MM.1S (cell line): ENCODE data around the gene ANTXR1.

Experiments
- DNase-seq: peaks from one replicate; pipeline ENCODE4 v3.0.0-alpha.2; 2015
- H2AFZ ChIP-seq: fragments of 300-600 bp; sonication (generic); 2 replicates; pipeline ENCODE4 v1.6.0; 2016; ENCODE audit warnings: antibody characterized with exemption, low read length
- H3F3A ChIP-seq: fragments of 300-600 bp; sonication (generic); 2 replicates; pipeline ENCODE4 v1.6.1; 2016; ENCODE audit warnings: mild to moderate bottlenecking, antibody characterized with exemption, low read length, moderate library complexity, mixed read lengths; ENCODE audit not compliant: insufficient read depth
- H3K27ac ChIP-seq: fragments of 300-600 bp; sonication (generic); 2 replicates; pipeline ENCODE4 v1.5.1; 2016; ENCODE audit warnings: mild to moderate bottlenecking, low read length
- H3K27me3 ChIP-seq: fragments of 300-600 bp; sonication (generic); replicated peaks from 2 replicates; pipeline ENCODE4 v1.6.0; 2016; ENCODE audit warnings: low read length; ENCODE audit not compliant: insufficient read depth
- H3K36me3 ChIP-seq: fragments of 300-600 bp; sonication (generic); replicated peaks from 2 replicates; pipeline ENCODE4 v1.6.1; 2016; ENCODE audit warnings: mild to moderate bottlenecking, low read length, mixed read lengths; ENCODE audit not compliant: insufficient read depth
- H3K4me1 ChIP-seq: fragments of 300-600 bp; sonication (generic); 2 replicates; pipeline ENCODE4 v1.6.1; 2016; ENCODE audit warnings: low read length, mixed read lengths
- H3K4me2 ChIP-seq: fragments of 300-600 bp; sonication (generic); 2 replicates; pipeline ENCODE4 v1.6.0; 2016; ENCODE audit warnings: low read depth, low read length
- H3K4me3 ChIP-seq: fragments of 300-600 bp; sonication (generic); 2 replicates; pipeline ENCODE4 v1.5.1; 2016; ENCODE audit warnings: low read length, mixed read lengths
- H3K79me2 ChIP-seq: fragments of 300-600 bp; sonication (generic); 2 replicates; pipeline ENCODE4 v1.6.1; 2016; ENCODE audit warnings: mixed run types, low read length, mixed read lengths
- H3K9ac ChIP-seq: fragments of 300-600 bp; sonication (generic); 2 replicates; pipeline ENCODE4 v1.6.1; 2016; ENCODE audit warnings: low read length, mixed read lengths
- H3K9me2 ChIP-seq: fragments of 300-600 bp; sonication (generic); replicated peaks from 2 replicates; pipeline ENCODE4 v1.6.1; 2016; ENCODE audit warnings: mild to moderate bottlenecking, low read length, mixed read lengths; ENCODE audit not compliant: insufficient read depth
- H3K9me3 ChIP-seq: fragments of 300-600 bp; sonication (generic); replicated peaks from 2 replicates; pipeline ENCODE4 v1.6.1; 2016; ENCODE audit warnings: mild to moderate bottlenecking, low read length, mixed read lengths; ENCODE audit not compliant: insufficient read depth
- H4K20me1 ChIP-seq: fragments of 300-600 bp; sonication (generic); 2 replicates; pipeline ENCODE4 v1.6.1; 2016; ENCODE audit warnings: mild to moderate bottlenecking, low read length, moderate library complexity, mixed read lengths; ENCODE audit not compliant: insufficient read depth
- CTCF ChIP-seq: fragments of 300-600 bp; sonication (generic); IDR thresholded peaks from 2 replicates; pipeline ENCODE4 v1.5.1; 2016; ENCODE audit warnings: antibody characterized with exemption, low read length, mixed read lengths
- EZH2 ChIP-seq: fragments of 300-600 bp; sonication (generic); optimal IDR thresholded peaks from 2 replicates; pipeline ENCODE3; 2017; ENCODE audit warnings: low read depth, mild to moderate bottlenecking, antibody characterized with exemption, low read length, mixed read lengths
- EZH2phosphoT487 ChIP-seq: fragments of 300-600 bp; sonication (generic); IDR thresholded peaks from 2 replicates; pipeline ENCODE4 v1.6.1; 2018; ENCODE audit warnings: antibody characterized with exemption, low read length

The ANTXR1 gene

GRCh38 chr2:69280796-69281412 lies 267.9 kb downstream of the ANTXR1 start:
- no peaks in the 10 kb centered on the region for H3K36me3 ChIP-seq
- H3K27ac ChIP-seq = no peak overlapping the region

GRCh38 chr2:69285379-69285894 lies 272.5 kb downstream of the ANTXR1 start:
- H3K4me2 ChIP-seq = no peak overlapping the region
- no peaks in the 10 kb centered on the region for H3K79me2 ChIP-seq
- H3K9ac ChIP-seq = no peak overlapping the region
- no peak overlapping the region for H3K27ac ChIP-seq
- TF ChIP-seq CTCF (no peak), EZH2phosphoT487 (no peak)
- H2AFZ ChIP-seq = no peak overlapping the region
- no peaks in the 10 kb centered on the region for H3F3A ChIP-seq
- H3K9me2 ChIP-seq = no peaks in the 10 kb centered on the region
- H3K36me3 ChIP-seq = no peaks in the 10 kb centered on the region
- H3K9me3 ChIP-seq = 0 out of 2 replicates have a peak, but pooled peaks cover 4% of the 10 kb centered on the region
- no peaks in the 10 kb centered on the region for H3K27me3 ChIP-seq
- H4K20me1 ChIP-seq = no peaks in the 10 kb centered on the region
- H3K4me1 ChIP-seq = no peaks in the 10 kb centered on the region
- no peak overlapping the region for H3K4me3 ChIP-seq
- DNase-seq = no peak

More at GRCh38 chr2:69280796-69281412, 267.9 kb downstream of the ANTXR1 start:
- no peak overlapping the region for H3K9ac ChIP-seq
- H3K4me2 ChIP-seq = no peak overlapping the region
- H3F3A ChIP-seq = no peaks in the 10 kb centered on the region
- no peaks in the 10 kb centered on the region for H3K4me1 ChIP-seq
- no peak for DNase-seq
- no peaks in the 10 kb centered on the region for H3K9me2 ChIP-seq
- H3K79me2 ChIP-seq = no peaks in the 10 kb centered on the region
- H2AFZ ChIP-seq = no peak overlapping the region
- no peaks in the 10 kb centered on the region for H3K27me3 ChIP-seq
- H3K9me3 ChIP-seq = no peaks in the 10 kb centered on the region
- no peak overlapping the region for H3K4me3 ChIP-seq
- no peaks in the 10 kb centered on the region for H4K20me1 ChIP-seq
- TF ChIP-seq EZH2phosphoT487 (no peak), CTCF (no peak), EZH2 (no peak)

- no peak for TF ChIP-seq EZH2phosphoT487
- Histone ChIP-seq H3K9me2 (no peaks in the 10 kb centered on the region), H3K36me3 (no peaks in the 10 kb centered on the region), H3K4me3 (no peak overlapping the region), H2AFZ (no peak overlapping the region), H3K27ac (no peak overlapping the region), H3F3A (no peaks in the 10 kb centered on the region), H3K79me2 (no peaks in the 10 kb centered on the region), H3K4me1 (no peaks in the 10 kb centered on the region), H3K4me2 (no peak overlapping the region), H3K9ac (no peak overlapping the region), H3K9me3 (0 out of 2 replicates have a peak, but pooled peaks cover 4% of the 10 kb centered on the region), H3K27me3 (no peaks in the 10 kb centered on the region), H4K20me1 (no peaks in the 10 kb centered on the region)
- no peak for DNase-seq
These were observed 274.6 kb downstream of the ANTXR1 start for GRCh38 chr2:69287544-69287943.

GRCh38 chr2:69288429-69288828 lies 275.4 kb downstream of the ANTXR1 start:
- no peak for DNase-seq
- no peak overlapping the region for H3K4me2 ChIP-seq

More at GRCh38 chr2:69288429-69288828, 275.4 kb downstream of the ANTXR1 start:
- Histone ChIP-seq H3F3A (no peaks in the 10 kb centered on the region), H3K4me1 (no peaks in the 10 kb centered on the region), H3K9me3 (0 out of 2 replicates have a peak, but pooled peaks cover 4% of the 10 kb centered on the region), H4K20me1 (no peaks in the 10 kb centered on the region), H3K27ac (no peak overlapping the region), H3K9me2 (no peaks in the 10 kb centered on the region), H2AFZ (no peak overlapping the region), H3K79me2 (no peaks in the 10 kb centered on the region), H3K9ac (no peak overlapping the region), H3K36me3 (no peaks in the 10 kb centered on the region), H3K4me3 (no peak overlapping the region), H3K27me3 (no peaks in the 10 kb centered on the region)
- TF ChIP-seq CTCF (no peak), EZH2phosphoT487 (no peak), EZH2 (no peak)
